Activated effector memory CD4-positive, alpha-beta T cell treated with anti-CD3 and anti-CD28 coated beads, Interleukin-2, amount 50 U/mL, for 16 hours (primary cell): ENCODE results near the gene CCDC177.

Experiments
- DNase-seq: peaks from one replicate; pipeline ENCODE4 v3.0.0-alpha.2; 2020

The CCDC177 gene

DNA sequence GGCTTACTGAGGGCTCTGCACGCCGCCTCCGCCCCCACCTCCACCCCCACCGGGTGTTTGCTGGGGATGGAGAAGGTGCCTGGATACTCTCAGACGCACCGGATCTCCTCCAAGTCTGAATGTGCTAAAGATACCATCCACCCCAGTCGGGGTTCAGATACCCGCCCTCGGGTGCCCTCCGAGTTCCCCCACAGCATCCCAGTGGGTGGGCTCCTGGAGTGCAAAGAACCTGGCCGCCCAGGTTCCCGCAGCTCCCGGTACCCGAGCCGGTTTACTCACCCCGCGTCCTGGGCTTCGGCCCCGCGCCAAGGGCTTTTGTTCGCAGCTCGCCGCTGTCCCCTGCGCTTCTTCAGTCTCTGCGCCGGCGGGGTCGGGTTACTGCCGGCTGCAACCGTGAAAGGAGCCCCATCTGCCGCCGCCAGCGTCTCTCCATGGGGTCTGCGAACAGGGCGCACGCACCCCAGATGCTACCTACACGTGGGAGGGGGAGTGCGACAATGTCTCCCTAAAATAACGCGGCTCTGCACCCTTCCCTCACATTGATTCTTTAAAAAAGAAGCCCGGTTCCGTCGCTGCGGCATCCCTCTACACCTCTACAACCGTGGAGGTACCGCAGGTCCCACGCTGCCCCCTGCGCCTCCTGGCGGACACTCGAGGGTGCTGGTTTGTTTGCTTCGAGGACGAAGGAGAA is at the start of gene CCDC177:
Gene CCDC177, minus strand, starts transcription at position 609 of the 691 bp plus-strand sequence. CDS start 1,249 bp downstream, outside the sequence.
- DNase-seq = peak; percentile 91

DNA sequence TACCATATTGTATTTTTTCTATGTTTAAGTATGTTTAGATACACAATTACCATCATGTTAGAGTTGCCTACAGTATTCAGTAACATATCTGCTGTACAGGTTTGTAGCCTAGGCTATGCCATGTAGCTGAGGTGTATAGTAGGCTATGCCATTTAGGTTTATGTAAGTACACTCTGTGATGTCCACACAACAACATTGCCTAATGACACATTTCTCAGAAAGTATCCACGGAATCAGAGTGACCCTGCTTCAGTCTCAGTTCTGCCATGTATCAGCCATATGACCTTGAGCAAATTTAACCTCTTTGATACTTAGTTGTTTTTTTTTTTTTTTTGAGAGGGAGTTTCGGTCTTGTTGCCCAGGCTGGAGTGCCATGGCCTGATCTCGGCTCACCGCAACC is 49.5 kb upstream of the CCDC177 start:
- DNase-seq = no peak

DNA sequence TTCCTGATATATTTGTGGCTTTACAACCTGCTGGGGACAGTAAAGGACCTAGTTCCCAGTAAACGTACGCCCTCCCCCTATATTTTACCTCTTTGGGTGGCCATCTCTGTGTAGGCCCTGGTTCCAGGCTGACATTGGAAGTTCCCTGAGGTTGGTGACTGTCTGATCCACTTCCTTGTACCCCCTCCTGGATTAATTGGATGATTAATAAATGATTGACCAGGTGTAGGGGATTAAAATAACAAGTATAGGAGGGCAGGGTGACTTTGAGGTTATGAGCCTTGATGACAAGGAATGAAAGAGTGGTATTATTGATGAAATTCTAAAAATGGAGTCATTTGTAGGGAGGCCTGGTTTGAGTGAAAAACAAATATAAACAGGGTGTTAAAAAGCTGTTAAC is 46.3 kb upstream of the CCDC177 start:
- no peak for DNase-seq

DNA sequence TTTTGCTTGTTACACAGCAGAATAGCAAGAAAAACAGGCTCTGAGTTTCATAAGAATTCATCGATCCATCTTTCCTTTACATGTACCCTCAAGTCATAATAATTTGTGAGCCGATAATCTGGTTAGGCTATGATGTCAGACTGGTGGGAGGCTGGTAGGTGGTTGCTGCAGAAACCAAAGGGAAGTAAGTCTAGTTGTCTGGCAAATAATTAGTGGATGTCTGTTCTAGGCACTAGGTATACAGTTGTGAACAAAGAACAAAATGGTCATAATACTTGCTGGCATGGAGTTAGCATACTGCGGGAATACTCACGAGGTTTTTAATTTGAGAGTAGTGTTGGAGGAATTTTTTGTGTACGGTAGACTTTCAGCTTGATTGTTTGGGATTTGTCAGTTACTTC is 45.5 kb upstream of the CCDC177 start:
- peak; percentile 70 for DNase-seq

DNA sequence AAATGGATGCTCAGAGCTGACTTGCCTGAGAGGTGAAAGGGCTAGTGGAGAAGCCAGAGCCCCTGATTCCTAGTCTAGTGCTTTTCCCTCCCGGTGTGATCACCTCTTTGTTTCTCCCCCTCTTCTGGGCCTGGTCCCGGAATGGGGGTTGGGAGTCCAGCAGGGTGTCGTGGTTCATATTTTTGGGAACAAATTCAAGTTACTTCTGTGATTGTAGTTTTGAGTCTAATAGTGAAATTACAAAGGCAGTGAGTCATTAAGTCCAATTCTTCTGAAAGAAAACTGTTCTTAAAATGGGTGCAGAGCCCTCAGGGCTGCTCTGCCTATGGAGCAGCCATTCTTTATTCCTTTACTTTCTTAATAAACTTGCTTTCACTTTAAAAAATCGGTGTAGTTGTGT is 44.3 kb upstream of the CCDC177 start:
- DNase-seq = no peak

DNA sequence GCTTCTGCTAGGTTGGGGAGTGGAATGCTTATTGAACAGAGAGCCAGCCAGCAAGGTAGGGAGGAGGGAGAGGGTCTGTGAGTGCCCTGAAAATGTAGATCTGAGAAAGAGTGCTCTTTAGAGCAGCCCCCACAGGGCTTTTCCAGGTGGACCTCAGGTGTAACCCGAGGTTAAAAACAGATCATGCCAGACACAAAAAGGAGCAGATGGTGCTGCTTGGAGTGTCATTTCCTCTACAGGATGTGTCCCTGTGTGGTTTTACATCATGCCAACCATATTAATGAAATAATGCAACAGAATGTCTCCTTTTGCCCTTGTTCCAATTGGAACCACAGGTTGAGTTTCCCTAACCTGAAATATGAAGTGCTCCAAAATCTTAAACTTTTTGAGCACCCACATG is 43.1 kb upstream of the CCDC177 start:
- DNase-seq = no peak

DNA sequence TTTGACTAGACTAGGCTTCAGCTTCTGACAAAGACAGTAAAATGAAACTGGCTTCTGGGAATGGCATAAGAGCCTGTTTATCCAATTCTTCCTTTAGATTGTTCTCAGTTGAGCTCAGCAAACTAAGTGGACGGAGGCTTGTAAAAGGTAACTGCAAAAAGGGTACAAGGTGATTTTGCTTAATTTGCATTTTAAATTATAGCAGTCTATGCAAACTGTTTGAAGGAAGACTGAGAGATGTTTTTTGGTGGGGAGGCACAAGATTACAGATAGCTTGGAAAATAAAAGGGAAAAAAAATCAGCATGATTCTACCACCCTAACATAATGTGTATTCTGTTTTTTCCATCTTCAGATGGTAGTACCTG is 41.7 kb upstream of the CCDC177 start:
- DNase-seq = no peak

DNA sequence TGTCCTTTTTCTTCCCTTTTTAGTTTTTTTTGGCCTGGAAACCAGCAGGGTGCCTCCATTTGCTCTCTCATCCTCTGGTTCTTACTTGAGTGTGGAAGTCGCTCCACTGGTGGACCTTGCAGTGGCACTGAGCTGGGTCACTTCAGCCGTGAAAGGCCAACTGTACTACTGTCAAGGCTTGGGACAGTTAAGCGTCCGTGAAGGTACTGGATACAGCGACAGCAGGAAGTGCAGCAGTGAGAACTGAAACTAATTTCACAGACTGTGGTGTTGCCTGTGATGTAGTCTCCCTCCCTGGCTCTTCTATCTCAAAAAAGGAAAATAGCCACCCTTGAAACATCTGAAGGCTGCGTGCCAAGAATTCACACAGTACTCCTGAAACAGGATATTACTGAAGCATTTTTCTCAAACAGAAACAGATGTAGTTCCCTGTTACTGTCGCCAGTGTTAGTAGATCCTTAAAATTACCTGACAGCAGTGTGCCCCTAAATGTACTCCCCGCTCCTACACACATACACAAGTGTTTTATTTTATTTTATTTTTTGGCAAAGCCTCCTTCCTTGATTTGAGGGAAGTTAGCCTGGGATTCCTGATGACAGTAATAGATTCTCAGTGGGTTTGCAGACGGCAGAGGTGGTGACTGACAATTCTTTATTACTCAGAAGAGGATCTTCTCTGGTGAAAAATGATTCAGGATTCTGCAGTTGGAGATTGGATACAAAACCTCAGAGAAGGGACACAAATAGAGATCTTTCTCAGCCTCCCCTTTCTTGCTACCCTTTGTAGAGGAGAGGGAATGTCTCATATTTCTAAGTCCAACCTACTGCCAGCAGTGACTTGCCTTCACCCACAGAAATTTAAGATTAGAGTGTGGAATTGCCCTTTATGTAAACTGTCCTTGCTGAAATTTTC is 41.1 kb upstream of the CCDC177 start:
- peak; percentile 76 for DNase-seq

DNA sequence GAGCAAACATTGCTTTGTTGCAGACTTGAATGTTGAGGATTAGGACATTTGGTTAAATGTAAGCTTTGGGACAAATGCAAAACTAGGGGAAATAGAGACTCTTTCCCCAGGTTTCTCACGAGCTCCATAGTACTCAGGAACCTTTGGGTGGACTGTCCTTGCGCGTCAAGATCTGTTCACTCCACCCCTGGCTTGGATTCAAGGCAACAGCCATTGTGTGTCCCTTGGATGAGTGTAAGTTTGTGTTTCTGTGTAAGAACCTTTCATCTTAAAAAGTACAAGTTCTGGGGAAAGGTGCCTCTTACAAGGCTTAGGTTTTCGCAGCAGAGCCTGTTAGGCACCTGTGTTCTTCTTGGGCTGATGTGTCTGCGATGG is 40.4 kb upstream of the CCDC177 start:
- DNase-seq = no peak

DNA sequence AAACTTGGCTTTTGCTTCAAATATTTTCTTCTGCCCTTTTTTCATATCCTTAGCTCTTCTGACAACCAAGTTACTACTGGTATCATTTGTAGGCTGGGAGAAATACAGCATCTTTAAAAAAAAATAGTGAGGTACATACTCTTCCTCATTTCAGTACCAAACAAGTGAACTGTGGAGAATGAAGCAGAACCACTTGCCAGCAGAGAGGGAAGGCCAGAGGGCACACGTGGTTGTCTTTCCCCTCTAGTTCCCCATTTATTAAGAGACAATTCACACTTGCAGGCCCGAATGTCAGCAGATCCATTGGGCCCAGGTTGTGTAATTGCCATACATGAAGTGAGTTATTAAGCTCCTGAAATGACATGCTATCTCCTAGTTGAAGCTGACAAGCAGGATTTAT is 39.9 kb upstream of the CCDC177 start:
- peak; percentile 61 for DNase-seq

DNA sequence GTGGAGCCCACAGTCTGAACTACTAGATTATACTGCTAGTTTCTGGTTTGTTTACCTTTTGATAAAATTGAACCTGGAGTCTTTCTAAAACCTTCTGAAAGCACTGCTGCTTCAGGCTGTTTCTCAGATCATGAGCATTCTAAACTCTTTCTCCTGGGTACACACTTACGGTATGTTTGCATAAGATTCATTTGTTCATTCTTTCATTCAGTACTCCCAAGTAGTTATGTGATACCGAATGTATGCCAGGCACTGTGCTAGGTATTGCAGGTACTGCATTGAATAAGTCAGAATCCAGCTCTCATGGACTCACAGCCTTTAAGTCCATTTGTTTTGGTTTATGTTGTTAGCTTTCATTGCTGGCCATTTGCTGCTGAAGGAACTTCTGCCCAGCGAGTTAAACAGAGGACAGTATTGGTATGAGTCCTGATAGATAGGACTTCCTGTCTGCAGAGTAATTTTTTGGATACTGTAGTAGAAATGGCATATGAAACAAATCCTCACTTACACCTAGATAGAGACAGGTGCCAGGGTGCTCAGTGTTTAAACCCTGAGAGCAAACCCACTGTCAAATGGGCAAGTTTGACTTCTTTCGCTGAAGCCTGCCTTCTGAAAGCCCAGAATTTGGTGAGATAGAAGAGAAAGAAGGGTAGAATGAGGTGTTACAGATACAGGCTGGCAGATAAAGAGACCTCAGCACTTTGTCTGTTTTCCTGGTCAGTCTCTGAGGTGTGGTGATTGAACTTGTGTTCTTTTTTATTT is 38.8 kb upstream of the CCDC177 start:
- DNase-seq = peak; percentile 45

DNA sequence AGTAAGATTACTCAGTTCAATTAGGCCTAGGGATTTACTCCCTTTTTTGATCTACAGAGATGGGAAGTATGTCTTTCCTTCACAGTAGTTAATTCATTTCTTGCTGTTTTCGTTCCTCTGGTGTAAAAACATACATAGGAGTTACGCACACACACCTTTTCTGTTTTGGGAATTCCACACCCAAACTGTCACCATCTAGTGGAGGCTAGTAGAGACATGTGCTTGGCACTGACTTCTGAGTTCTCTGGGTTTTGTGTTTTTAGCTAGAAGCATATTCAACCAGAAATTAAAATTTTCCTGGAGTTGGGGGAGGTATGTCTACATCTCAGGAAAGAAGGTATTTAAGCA is 38.1 kb upstream of the CCDC177 start:
- no peak for DNase-seq

DNA sequence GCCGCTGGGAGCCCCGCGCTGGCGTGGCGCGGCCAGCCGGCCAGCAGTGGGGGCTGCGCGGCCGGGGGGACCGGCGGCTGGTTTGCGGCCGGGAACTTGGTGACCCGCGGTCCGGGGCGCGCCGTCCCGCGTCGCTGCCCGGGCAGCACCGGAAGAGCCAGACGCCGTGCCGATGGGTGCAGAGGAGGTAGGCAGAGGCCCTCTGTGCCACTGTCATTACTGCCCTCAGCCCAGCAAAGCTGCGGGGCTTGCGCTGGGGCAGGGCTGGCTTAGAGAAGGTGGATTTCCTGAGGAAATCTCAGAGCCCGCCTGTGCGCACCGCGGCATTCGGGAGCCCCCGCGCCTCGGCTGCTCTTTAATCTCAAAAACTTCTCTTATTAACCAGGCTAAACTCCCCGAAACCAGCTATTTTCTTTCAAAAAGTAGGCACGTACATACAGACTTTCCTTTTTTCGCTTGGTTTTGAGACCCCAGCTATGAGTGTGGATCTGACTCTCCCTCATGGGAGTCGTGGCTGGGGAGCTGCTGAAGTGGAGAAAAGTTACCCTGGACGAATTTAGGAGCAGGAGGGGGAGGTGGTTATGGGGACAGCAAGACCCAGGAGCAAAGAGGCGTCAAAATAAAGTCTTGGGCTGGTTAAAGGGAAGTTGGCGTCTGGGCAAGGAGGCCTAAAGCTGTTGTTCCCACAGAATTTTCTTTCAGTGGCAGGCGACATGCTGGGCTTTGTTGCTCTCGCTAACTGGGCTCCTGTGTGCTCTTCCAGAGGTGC is 37.5 kb upstream of the CCDC177 start:
- peak; percentile 84 for DNase-seq

DNA sequence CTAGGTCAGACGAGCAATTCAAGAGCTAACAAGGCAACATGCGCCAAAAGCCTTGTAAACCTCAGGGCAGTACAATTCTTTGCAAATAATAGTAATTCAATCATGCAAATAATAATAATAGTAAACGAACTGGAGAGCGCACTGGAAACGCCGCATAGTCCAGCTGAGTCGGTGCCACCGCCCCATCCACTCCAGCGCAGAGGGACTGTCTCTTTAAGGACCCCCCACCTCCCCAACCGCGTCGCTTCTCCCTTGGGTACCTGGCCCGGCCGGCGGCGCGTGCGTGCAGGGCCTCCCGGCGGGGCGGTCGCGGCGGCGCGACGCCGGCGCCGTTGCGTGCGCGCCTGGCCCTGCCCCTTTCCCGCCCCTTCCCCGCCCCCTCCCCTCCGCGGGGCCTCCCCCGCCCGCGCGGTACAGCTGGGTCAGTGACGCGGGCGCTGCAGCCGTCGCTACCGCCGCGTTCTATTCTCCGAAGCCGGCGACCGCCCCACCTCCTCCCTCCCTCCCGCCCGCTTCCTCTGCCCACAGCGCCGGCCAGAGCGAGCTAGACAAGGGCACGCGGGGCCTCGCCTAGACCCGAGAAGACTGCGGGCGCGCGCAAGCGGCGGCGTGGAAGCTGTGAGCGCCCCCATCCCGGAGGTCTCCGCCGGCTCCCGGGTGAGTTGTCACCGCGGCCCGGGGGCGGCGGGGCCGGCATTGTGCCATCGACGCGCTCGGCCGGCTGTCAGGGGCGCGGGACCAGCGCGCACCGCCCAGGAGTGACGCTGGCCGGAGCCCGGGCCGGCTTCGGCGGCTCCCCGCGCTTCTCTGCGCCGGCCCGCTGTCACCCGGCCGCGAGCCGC is 36.7 kb upstream of the CCDC177 start, which contains the start of gene SUSD6:
Gene SUSD6, plus strand, starts transcription at position 425 of the 842 bp plus-strand sequence. CDS start 46,997 bp downstream, outside the sequence.
- peak; percentile 95 for DNase-seq

DNA sequence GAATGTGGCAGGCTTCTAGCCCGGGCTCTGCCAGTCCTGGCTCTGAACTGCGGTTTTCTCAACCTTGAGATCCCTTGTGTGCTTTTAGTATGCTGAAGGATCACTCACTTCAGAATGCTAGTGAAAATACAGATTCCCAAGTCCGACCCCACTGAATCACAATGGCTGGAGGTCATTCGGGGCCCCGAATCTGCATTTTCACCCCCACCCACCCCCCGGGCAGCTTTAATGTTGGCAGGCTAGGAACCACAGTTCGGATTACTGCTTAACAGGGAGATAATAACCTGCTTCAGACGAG is 36.2 kb upstream of the CCDC177 start:
- DNase-seq = no peak

DNA sequence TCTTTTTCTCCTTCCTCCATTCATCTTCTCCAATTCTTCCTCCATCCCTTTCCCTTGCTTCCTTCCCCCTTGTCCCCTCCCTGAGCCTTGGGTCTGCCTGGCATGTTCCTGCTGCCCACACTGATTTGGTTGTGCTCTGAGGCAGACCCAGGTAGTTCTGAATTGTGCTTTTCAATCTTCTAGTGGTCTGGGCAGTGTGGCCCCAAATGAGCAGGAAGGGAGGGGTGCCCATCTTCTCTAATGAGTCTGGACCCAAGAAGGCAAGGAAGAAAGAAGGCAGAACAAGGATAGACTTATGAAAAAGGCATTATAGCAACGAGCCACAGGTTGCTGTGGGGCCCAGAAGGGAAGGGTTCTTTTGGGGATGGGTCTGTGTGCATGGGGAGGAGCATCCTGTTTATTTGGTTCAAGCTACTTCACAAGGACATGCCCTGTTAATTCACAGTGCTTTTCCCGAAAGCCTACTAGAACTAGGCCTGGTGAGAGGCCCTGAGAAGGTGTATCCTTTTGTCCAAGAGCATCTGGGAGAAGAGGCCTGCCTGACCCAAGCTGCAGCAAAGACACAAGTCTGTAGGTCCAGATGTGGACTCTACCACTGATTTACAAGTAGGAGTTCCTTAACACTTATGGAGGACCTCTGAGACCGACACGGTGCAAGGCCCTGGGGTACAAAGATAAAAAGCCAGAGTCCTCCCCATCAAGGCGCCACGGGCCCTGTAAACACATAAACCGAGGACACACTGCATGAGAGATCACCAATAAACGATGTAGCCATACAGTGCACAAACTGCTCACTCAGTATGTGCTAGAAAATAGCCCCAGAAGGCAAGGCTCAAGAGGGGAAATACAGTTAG is 35.6 kb upstream of the CCDC177 start:
- no peak for DNase-seq

DNA sequence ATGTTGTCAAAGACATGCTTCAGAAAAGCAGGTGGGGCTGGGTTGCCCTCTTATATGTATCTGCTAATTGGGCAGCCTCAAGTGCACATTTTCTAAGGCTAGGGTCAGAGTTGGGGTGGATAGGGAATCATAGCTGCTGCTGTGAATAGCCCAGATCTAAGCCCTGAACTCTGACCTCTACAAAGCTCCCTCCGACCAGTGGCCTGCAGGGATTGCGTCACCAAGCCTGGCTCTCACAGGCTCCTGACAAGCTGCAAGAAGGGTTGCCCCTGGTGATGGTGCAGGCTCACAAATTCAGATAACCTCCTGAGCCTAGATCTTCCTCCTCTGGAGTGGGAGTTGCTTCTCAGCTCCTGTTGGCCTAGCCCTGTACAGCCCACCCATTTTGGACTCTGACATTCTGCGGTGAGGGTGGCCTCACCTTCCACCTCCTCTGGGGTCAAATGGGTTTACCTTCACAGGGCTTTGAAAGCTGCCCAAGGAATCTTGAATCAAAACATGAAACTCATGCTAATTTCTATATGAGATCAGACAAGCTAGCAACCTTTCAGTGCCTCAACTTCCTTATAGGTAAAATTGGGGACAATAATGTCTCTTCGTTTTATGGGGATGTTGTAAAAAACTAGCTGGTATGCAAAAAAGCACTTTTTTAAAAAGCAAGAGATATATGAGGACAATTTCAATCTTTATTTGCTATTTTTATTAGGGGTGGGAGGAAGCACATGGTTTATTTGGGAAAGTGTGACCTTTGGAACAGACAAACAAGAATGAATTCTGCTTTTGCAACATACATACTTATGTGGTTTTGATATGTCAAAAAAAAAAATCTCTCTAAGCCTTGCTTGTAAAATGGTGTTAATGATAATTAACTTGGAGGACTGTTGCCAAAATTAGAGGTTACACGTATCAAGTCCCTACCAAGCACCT is 31.9 kb upstream of the CCDC177 start:
- DNase-seq = no peak

DNA sequence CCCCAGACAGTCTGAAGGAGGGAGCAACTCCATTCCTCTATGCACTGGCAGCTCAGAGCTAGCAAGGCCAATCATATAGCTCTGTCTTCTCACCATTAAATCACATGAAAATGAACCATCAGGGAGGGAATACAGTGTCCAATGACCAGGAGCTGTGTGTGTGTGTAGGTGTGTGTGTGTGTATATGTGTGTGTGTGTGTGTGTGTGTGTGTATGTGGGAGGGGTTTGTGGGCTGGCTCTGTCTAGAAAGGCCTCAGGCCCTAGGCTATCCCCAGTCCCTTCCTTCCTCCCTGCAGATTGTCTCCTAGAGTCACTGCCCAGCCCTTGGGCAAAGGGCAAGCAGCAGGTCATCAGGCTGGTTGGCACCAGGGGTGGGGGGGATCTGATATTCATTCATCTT is 31.1 kb upstream of the CCDC177 start:
- no peak for DNase-seq

DNA sequence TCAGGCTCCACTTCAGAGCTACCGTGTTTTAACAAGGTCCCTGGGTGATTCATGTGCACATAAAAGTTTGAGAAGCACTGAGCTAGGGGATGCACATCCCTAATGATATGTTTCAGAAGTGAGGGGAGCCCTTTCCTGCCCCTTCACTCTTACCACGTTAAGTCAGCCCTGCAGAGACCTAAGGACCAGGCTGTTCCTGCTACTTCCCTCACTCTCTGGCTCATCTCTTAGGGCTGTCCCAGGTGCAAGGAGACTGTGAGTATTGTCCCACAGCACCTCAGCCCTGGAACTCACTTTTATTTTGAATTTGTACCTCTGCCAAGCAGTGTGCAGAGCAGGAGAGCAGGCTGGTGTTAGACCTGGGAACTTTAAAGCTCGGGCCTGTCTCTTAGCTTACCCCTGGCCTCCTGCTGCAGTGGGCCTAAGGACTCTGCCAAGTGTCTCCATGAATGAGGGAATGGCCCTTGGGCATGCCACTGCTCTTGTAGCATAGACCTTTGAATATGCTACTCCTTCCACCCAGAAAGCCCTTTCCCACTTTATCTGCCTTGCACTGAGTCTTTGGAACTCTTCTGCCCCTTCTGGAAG is 25.7 kb upstream of the CCDC177 start:
- DNase-seq = no peak
